ENCODE data around the gene ST7L. TPM values are rescaled to one million over a fixed set of nuclear protein-coding genes. Genes with fewer than 3 reads are reported as not detected.
"Not testable (repeated sequence)": the region's sequence is repeated elsewhere in the genome, so short reads cannot be mapped to it uniquely, and the experiment has no call there.

Gene ST7L
- total RNA-seq, 6 donors from 2014 or later: 14.4 to 33.9 (median 16.1) TPM

DNA sequence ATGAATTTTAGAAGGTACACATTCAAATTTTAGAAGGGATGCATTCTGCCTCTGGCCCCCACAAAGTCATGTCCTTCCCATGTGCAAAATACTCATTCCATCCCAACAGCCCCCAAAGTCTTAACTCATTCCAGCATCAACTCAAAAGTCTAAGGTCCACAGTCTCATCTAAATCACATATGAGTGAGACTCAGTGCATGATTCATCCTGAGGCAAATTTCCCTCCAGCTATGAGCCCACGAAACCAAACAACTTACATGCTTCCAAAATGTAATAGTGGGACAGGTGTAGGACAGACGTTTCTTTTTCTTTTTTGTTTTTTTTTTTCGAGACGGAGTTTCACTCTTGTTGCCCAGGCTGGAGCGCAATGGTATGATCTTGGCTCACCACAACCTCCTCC lies 122.7 kb downstream of the ST7L start:
- Histone ChIP-seq H3K36me3 (no peaks in the 10 kb centered on the region), H3K4me1 (peaks cover 0 to 1% (median 0%) of the 10 kb centered on the region in 4 donors), H3K4me3 (no peak overlapping the region), H3K9me3 (no peaks in the 10 kb centered on the region), H3K27ac (no peak overlapping the region), H3K27me3 (no peaks in the 10 kb centered on the region)
- DNase-seq: no peak
- no peak for TF ChIP-seq POLR2AphosphoS5 (IDR thresholded peaks at IDR 0.05)
- TF ChIP-seq, protein P1, sequence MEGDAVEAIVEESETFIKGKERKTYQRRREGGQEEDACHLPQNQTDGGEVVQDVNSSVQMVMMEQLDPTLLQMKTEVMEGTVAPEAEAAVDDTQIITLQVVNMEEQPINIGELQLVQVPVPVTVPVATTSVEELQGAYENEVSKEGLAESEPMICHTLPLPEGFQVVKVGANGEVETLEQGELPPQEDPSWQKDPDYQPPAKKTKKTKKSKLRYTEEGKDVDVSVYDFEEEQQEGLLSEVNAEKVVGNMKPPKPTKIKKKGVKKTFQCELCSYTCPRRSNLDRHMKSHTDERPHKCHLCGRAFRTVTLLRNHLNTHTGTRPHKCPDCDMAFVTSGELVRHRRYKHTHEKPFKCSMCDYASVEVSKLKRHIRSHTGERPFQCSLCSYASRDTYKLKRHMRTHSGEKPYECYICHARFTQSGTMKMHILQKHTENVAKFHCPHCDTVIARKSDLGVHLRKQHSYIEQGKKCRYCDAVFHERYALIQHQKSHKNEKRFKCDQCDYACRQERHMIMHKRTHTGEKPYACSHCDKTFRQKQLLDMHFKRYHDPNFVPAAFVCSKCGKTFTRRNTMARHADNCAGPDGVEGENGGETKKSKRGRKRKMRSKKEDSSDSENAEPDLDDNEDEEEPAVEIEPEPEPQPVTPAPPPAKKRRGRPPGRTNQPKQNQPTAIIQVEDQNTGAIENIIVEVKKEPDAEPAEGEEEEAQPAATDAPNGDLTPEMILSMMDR (IDR thresholded peaks at IDR 0.05): no peak
- no peak for TF ChIP-seq EP300 (IDR thresholded peaks at IDR 0.05)
- no peak for TF ChIP-seq POLR2A (IDR thresholded peaks at IDR 0.05)
- 80 to 86% methylated on average over 5 of the region's 5 CpGs for WGBS, 2 donors
- ATAC-seq (ENCODE audit: low FRiP score in 2 of 2): no peak

DNA sequence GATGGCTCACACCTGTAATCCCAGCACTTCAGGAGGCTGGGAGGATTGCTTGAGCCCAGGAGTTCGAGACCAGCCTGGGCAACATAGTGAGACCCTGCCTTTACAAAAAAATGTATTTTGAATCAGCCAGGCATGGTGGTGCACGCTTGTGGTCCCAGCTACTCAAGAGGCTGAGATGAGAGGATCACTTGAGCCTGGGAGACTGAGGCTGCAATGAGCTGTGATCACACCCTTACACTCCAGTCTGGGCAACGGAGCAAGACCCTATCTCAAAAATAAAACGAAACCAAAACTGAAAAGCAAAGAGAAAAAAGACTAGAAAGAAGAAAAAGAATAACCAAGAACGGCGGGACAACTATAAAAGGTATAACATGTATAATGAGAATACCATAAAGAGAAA lies 125.6 kb downstream of the ST7L start:
- H3K36me3 ChIP-seq: peaks cover 0 to 2% (median 0%) of the 10 kb centered on the region in 4 donors
- TF ChIP-seq POLR2A (IDR thresholded peaks at IDR 0.05) (no peak), POLR2AphosphoS5 (IDR thresholded peaks at IDR 0.05) (no peak), EP300 (IDR thresholded peaks at IDR 0.05) (no peak)
- TF ChIP-seq, protein P1 (IDR thresholded peaks at IDR 0.05): no peak
- no peak overlapping the region for H3K4me3 ChIP-seq
- no peak for ATAC-seq (ENCODE audit: low FRiP score in 2 of 2)
- 84 to 95% methylated on average over 6 of the region's 6 CpGs for WGBS, 2 donors
- no peaks in the 10 kb centered on the region for H3K4me1 ChIP-seq
- no peaks in the 10 kb centered on the region for H3K9me3 ChIP-seq
- no peak overlapping the region for H3K27ac ChIP-seq
- DNase-seq: no peak
- H3K27me3 ChIP-seq: no peaks in the 10 kb centered on the region

DNA sequence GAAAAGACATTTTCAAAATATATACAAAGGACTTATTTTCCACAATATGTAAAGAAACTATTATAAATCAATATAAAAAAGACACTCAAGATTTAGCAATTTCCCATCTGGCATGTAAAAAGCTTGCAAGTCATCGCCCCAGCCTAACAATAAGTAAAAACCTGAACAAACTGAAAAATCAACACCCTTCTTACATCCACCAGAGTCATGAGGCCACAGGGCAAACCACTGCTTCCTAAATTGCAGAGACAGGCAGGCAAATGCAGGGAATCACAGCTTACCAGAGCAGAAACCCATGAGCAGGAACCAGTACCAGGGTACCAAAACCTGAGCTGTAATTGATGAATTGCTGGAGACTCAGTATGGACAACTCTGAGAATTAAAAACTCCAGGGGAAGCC lies 126.9 kb downstream of the ST7L start:
- Histone ChIP-seq H3K36me3 (peaks cover 0 to 2% (median 0%) of the 10 kb centered on the region in 4 donors), H3K27ac (no peak overlapping the region), H3K9me3 (no peaks in the 10 kb centered on the region), H3K27me3 (no peaks in the 10 kb centered on the region), H3K4me1 (no peaks in the 10 kb centered on the region), H3K4me3 (no peak overlapping the region)
- 83 to 87% methylated on average over 1 of the region's 1 CpG for WGBS, 2 donors
- ATAC-seq (ENCODE audit: low FRiP score in 2 of 2): no peak
- DNase-seq: no peak
- TF ChIP-seq, protein P1 (IDR thresholded peaks at IDR 0.05): no peak
- no peak for TF ChIP-seq EP300 (IDR thresholded peaks at IDR 0.05)
- no peak for TF ChIP-seq POLR2A (IDR thresholded peaks at IDR 0.05)
- TF ChIP-seq POLR2AphosphoS5 (IDR thresholded peaks at IDR 0.05): no peak

DNA sequence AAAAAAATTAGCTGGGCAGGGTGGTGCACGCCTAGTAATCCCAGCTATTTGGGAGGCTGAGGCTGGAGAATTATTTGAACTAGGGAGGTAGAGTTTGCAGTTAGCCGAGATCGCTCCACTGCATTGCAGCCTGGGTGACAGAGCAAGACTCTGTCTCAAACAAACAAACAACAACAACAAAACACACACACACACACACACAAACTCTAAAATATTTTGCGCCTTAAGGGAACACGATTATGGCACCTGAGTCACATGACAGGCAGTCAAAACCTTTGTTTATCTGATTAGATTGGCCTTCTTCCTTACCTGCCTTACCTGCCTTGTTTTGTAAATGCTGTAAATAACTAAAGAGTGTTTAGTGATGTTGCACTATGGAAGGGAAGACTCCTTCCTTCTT lies 130.8 kb downstream of the ST7L start:
- Histone ChIP-seq H3K9me3 (no peaks in the 10 kb centered on the region), H3K4me3 (no peak overlapping the region), H3K4me1 (no peaks in the 10 kb centered on the region), H3K27ac (no peak overlapping the region), H3K36me3 (peaks cover 0 to 2% (median 0%) of the 10 kb centered on the region in 4 donors), H3K27me3 (no peaks in the 10 kb centered on the region)
- TF ChIP-seq POLR2A (IDR thresholded peaks at IDR 0.05) (no peak), EP300 (IDR thresholded peaks at IDR 0.05) (no peak), POLR2AphosphoS5 (IDR thresholded peaks at IDR 0.05) (no peak)
- TF ChIP-seq, protein P1 (IDR thresholded peaks at IDR 0.05): no peak
- DNase-seq (no peak), ATAC-seq (ENCODE audit: low FRiP score in 2 of 2) (no peak)
- WGBS, 2 donors: 96 to 98% methylated on average over 5 of the region's 5 CpGs

DNA sequence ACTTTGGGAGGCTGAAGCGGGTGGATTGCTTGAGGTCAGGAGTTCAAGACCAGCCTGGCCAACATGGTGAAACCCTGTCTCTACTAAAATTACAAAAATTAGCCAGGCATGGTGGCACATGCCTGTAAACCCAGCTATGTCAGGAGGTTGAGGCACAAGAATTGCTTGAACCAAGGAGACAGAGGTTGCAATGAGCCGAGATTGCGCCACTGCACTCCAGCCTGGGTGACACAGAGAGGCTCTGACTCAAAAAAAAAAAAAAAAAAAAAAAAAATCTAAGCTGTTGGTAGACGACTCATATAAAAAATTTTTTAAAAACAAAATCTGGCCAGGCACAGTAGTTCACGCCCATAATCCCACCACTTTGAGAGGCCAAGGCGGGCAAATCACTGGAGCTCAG lies 131.3 kb downstream of the ST7L start:
- not testable (repeated sequence) for DNase-seq; ATAC-seq (ENCODE audit: low FRiP score in 2 of 2); H3K27me3 ChIP-seq; H3K9me3 ChIP-seq; H3K4me3 ChIP-seq; H3K4me1 ChIP-seq; H3K36me3 ChIP-seq; H3K27ac ChIP-seq
- WGBS, 2 donors: 89 to 92% methylated on average over 6 of the region's 6 CpGs

DNA sequence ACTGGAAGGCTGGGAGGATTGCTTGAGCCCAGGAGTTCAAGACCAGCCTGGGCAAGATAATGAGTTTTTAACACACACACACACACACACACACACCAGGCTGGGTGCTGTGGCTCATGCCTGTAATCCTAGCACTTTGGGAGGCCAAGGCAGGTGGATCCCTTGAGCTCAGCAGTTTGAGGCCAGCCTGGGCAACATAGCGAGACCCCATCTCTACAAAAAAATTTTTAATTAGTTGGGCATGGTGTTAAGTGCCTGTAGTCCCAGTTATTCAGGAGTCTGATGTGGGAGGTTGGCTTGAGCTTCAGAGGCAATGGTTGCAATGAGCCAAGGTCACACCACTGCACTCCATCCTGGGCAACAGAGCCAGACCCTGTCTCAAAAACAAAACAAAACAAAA lies 132.9 kb downstream of the ST7L start:
- H3K27ac ChIP-seq; H3K4me3 ChIP-seq; H3K4me1 ChIP-seq; ATAC-seq (ENCODE audit: low FRiP score in 2 of 2); DNase-seq; H3K27me3 ChIP-seq; H3K9me3 ChIP-seq; H3K36me3 ChIP-seq: not testable (repeated sequence)
- 100% methylated on average over 1 of the region's 1 CpG for WGBS, 2 donors

All from upper lobe of left lung (tissue), 6 donors.